Measurements from ENCODE around the gene CPSF3.
"Not testable (repeated sequence)": the region's sequence is repeated elsewhere in the genome, so short reads cannot be mapped to it uniquely, and the experiment has no call there.

The CPSF3 gene

DNA sequence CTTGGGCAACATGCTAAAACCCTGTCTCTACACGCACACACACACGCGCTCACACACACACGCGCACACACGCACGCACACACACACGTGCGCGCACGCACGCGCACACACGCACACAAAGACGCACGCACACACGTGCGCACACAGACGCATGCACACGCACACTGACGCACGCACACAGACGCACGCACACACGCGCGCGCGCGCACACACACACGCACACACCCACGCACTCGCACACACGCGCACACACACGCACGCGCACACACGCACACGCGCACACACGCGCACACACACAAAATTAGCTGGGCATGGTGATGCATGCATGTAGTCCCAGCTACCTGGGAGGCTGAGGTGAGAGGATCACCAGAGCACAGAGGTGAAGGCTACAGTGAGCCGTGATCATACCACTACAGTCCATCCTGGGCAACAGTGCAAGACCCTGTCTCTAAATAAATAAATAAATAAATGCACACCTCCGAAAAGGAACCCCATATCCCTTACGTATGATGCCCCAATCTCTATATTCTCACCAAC lies 42.8 kb downstream of the CPSF3 start:
- no peak for DNase-seq (ENCODE audit: low spot score)

DNA sequence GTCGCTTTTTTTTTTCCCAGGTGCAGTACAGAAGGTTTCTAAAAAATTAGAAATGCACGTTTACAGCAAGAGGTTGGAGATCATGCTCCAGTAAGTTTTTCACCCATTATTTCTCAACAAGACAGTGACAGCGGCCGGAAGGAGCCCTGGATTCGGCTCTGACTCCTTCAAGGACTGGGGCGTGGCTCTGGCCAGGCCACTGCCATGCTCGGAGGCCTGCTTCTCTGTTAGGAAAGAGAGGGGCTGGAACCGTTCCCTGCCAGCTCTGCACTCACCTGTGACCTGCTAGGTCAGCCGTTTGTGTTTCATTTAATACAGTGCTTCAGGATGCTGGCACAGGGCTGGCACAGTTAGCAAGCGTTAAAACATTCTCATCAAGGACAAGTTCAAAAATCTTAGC lies 44.2 kb downstream of the CPSF3 start:
- no peak for DNase-seq (ENCODE audit: low spot score)

DNA sequence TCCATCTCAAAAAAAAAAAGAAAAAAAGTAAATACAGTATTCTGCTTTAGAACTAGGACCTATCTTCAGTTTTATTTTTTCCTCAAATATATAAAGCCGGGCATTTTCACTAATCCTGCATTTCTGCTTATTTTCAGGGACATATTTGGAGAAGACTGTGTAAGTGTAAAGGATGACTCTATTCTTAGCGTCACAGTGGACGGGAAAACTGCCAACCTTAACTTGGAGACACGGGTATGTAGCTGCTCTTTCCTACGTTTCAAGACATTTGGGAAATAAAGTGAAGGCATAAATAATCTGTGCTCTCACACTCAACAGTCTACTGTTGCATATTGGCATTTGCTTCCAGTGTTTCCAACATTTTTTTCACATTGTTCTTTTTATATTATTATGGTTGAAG lies 47.8 kb downstream of the CPSF3 start:
- no peak for DNase-seq (ENCODE audit: low spot score)

DNA sequence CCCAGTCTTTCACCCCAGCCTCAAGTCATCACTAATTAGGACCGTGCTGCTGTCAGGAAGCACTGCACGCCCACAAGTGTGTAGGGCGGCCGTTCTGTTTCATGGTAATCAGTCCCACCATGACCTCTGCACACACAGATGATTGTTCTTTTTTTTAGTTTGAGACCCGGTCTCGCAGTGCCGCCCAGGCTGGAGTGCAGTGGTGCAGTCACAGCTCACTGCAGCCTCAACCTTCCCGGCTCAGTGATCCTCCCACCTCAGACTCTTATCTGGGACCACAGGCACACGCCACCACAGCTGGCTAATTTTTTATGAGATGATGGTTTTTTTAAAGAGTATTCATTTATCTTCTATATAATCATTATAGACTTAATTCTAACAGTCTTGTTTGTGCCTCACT lies 49.1 kb downstream of the CPSF3 start:
- no peak for DNase-seq (ENCODE audit: low spot score)

DNA sequence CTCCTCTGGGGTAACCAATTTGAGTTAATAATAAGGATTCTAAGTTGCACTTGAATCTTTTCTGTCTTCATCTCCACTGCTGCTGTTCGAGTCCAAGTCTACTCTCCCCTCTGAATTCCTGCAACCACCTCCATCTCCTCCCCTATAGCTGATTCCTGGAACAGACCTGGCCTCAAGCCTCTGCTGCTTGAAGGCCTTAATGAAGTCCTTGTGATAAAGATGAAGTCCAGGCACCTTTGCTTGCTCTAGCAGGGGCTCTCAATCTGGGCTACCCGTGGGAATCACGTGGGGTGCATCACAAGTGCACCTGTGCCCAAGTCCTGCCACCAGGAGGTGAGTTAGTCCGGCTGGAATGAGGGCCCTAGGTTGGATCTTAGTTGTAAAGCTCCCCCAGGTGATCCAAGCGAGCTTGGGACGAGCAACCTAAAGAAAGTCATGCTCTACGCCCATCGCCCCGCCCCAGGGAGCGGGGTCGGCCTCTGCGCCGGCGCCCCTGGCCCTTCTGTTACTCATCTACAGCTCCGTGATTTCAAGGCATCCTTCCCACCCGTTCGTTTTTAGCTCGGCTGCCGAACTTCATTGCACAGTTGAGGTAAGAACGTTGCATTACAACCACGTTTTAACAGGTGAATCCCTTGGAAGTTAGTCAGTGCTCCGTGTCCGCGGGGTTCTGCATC lies 50.0 kb downstream of the CPSF3 start:
- DNase-seq (ENCODE audit: low spot score): no peak

DNA sequence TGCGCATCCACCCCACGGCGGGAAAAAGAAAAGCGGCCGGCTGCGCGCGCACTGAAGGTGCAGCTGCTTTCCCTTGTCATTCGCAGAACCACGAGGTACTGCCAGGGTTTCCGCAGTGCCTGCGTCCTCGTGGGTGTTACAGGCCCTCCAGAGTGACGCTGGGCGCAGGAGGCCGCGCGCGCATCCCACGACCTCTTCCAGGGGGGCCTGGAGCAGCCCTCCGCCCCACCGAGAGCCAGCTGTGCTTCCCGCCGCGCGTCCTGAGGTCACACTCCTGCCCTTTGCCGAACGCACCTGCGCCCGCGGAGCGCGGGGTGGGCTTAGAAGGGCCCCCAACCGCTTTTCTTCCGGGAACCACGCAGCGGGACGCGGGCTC lies 50.5 kb downstream of the CPSF3 start:
- no peak for DNase-seq (ENCODE audit: low spot score)

DNA sequence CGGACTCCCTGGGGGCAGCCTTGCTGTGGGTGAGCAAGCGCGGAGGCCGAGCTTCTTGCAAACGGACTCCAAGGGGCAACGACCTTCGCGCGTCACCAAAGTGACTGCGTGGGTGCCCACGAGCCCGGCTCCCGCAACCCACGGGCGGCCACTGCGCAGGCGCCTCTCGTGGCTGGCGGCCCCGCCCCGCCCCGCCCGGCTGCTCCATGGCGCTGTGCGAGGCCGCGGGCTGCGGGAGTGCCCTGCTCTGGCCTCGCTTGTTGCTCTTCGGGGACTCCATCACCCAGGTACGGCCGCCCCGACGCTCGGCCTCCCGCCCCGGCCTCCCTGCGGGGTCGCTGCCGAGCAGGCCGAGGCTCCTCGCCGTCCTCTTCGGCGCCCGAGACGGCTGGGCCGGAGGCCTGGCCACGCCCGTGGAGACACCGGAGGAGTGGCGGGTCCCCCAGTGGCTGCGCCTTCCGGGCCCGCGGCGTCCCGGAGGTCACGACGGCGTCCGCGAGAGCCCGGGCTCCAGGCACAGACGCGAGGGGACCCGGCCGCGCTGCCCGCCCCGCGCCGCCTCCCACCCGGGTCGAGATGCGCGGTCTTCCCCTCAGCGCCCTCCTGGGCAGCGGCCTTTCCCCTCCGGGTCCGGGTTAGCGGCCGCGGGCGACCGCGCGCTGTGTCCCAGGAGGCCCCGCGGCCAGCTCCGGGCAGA lies 51.1 kb downstream of the CPSF3 start, which contains the start of gene IAH1:
Gene IAH1 (plus strand): TSS at position 191 of the 697 bp plus-strand sequence. CDS start 16 bp downstream, at position 207.
- peak; percentile 55 for DNase-seq (ENCODE audit: low spot score)

DNA sequence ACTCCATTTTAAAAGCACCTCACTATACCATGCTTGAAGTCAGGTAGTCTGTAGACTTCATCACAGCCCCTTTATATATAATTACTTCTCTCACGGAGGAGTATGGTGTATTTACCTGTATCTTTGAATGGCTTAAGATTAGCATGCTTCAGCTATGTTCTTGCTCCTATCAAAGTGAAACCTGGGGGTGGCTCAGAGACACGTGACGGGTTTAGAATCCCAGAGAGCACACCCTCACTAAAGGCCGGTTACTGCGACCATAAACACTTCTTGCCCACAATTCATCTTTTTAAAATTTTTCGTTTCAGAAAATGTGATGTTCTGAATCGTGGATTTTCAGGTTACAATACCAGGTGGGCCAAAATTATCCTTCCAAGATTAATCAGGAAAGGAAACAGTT lies 54.5 kb downstream of the CPSF3 start:
- DNase-seq (ENCODE audit: low spot score): no peak

DNA sequence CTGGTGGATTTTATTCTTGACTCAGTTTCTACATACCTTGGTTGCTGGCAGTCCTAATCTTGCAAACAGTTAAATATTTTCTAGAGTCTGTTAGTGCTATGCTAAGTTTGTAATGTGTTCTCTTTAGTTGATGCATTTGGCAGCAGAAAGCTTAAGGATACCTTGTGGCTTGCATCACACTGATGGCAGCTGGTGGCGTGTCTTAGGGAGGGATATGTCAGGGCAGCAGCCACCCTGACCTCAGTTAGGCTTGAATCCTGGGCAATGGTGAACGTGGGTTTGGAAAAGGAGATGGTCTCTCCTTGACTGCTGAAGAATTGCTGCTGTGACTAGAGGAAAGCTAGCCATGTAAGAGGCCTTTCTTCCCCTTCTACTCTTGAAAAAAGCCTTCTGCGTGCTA lies 55.1 kb downstream of the CPSF3 start:
- no peak for DNase-seq (ENCODE audit: low spot score)

DNA sequence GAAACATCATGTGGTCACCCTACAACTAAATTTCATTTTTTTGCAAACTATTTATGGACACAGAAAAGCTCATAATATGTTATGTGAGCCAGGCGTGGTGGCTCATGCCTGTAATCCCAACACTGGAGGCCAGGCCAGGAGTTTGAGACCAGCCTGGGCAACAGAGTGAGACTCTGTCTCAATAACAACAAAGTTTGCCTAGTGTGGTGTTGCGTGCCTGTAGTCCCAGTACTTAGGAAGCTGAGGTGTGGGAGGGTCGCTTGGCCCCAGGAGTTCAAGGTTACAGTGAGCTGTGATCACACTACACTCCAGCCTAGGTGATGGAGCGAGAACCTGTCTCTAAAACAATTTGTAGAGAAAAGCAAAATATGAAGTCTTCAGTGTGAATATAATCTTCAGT lies 56.7 kb downstream of the CPSF3 start:
- DNase-seq (ENCODE audit: low spot score): no peak

DNA sequence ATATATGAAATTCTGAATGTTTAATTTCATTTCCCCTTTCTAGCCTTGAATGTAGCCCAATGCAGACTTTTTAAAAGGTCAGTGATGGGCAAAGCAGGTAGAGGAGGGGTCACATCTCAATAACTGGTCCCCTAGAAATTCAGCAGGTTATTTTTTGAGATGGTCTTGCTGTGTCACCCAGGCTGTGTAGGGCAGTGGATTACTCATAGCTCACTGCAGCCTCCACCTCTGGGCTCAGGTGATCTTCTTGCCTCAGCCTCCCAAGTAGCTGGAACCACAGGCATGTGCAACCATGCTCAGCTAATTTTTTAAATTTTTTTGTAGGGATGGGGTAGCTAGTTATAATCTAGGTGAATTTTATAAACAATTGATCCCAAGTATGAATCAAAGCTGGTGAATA lies 59.7 kb downstream of the CPSF3 start:
- DNase-seq (ENCODE audit: low spot score): no peak

DNA sequence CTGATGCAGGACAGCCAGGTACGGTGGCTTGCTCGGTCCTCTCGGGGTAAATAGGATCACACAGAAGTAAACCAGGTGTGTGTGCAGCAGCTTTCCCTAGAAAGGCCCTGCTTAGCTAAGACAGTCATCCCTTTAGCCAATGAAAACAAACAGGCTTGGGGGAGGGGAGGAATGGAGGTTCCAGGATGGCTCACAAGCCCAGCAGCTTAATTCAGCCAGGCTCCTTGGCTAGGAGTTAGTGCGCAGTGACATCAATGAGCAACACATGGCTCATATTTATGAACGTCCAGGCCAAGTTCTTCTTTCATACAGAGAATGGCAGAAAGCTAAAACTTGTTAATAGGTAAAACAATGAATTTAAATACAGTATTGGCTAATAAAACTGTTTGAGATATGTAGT lies 61.1 kb downstream of the CPSF3 start:
- DNase-seq (ENCODE audit: low spot score): no peak

DNA sequence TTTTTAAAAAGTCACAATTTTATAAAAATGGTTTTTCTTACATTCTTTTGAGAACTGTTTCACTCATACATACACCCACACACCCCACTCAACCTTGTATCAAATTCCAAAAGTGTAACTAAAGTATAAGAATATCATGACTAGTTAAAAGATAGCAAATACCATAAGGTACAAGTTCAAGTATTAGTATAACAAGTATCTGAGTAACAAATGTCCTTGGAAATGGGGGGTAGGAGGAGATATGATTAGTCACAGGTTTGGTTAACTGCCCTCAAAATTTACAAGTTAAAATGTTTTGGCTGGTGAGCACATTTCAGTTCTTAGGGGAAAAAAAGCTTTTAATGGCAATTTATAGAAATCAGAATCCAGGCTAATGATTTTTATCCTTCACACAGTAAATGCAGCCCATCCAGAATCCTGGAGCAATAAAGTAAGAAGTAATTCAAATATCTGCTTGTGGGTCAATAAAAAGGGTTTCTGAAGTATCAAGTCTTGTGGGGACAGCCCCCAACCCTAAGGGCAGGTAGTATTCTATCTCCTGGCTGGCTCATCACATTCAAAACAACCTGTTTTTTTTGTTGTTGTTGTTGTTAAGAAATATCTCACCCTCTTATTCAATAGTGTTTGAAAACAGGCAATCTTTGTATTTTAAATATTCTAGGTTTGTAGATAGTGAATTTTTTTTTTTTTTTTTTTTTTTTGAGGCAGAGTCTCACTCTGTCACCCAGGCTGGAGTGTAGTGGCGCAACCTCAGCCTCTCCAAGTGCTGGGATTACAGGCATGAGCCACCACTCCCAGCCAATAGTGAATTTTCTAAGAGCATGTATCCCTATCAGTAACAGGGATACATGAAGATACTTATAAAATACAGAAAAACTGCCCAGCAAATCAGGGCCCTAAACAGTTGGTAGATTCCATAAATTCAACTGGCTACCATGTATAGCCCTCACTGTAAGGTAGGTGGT lies 65.4 kb downstream of the CPSF3 start:
- no peak for DNase-seq (ENCODE audit: low spot score)

DNA sequence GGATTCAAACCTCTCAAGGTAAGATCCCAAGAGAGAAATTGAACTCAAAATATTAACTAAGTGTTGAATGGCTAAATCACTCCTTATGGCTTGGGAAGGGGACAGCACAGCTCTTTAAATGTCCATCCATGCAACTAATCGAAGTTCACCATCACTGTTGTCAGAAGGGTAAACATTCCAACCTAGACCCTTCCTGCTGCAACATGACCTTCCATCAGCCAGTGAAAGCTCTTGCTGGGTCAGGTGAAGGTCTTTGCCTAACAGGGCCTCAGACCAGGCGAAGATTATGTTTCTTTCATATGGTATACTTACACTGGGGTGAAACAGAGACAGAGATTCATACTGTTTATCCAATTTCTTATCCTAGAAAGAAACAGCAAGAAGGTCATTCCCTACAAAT lies 67.3 kb downstream of the CPSF3 start:
- DNase-seq (ENCODE audit: low spot score): no peak

DNA sequence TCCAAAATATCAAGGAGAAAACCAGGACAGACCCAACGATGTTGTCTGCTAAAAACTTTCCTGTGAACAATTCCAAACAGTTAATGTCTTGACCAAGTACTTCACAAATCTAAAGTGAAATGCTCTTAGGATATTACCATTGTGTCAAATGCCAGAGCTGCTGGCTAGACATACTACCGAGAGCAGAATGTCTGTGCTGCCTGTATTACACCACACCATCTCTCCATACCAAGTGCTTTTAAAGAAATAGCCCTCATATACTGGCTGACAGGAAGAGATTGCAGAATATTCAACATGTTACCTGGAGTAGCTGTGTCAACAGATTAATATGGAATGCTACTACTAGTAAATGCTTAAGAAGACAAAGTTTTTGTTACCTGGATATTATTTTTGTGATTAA lies 69.5 kb downstream of the CPSF3 start:
- DNase-seq (ENCODE audit: low spot score): no peak

DNA sequence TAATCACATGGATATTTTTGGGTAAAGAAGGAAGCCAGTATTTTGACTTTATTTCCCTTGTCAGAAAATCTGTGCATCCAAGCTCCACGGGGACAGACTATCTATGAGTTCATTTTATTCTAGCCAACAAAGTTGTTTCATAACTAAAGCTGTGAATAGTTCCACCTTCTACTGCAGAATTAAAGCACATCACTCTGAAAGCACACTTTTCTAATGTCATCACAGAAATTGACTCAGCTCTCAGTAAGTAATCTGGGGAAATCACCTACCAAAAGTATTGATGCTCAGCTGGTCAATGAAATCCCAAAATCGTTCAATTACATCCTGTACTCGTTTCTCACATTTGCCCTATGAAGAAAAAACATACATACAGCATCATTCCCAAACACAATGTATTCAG lies 70.0 kb downstream of the CPSF3 start:
- DNase-seq (ENCODE audit: low spot score): no peak

DNA sequence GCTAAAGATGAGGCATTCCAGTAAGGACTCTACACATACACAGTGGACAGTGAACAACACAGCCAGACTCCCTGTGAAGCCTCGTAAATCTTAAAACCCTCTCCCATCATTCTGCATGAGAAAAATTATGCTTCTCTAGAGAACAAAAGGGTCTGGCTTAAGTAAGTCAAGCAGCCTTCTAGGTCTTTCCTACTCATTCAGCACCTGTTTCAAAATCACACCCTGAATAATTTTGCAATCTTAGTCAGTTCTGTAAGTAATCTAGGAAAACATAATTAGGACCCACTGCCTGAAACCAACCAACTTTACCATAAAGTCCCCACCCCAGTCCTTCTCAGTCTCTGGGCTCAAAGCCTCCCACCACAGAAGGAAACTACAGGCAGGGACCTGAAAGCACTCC lies 70.6 kb downstream of the CPSF3 start:
- DNase-seq (ENCODE audit: low spot score): no peak

DNA sequence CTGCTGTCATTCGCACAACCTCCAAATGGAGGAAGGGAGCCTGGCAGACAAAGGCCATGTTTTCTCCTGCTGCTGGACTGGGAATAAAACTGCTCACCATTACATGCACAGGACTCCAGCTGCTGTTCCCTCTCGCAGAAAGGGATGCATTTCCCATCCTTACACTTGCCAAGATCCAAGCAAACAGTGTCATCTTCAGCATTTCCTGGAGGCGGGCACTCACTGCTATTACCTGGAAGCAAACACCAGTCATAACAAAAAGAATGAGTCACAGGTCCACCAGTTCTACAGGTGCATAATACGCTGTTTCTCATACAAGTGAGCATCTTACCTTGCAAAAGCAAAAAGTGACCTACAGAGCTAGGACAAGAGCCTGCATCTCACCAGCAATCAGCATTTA lies 73.6 kb downstream of the CPSF3 start:
- DNase-seq (ENCODE audit: low spot score): no peak

DNA sequence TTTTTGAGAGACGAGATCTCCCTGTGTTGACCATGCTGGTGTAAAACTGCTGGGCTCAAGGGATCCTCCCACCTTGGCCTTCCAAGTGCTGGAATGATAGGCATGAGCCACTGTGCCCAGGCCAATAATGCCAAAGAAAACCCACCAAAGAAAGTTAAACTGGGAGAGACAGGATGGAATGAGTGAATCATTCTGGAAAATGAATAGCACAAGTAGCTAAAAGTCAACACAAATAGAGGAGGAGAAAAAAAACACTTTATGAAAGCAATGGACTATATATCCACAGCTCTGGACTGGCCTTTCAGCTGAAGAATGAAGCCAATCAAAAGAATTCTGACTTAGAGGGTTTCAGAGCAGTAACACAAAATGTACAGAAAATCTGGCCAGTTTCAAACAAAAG lies 74.8 kb downstream of the CPSF3 start:
- DNase-seq (ENCODE audit: low spot score): no peak

DNA sequence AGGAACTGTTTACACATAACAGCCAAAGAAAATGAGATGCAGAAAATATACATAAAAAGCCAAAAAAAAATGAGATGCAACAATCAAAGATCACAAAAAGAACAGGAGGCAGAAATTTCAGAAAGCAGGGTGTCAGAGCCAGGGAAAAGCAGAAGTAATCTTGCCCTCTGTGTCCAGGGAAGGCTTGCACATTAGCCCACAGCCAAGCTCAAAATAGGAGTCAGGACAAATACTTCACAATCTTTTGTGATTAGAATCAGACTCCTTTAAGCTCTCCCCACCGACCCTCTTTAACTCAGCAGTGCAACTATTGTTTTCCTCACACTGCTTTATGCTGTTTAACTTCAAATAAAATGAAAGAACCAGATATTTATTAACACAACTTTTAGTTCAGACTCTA lies 85.5 kb downstream of the CPSF3 start:
- DNase-seq (ENCODE audit: low spot score): no peak

DNA sequence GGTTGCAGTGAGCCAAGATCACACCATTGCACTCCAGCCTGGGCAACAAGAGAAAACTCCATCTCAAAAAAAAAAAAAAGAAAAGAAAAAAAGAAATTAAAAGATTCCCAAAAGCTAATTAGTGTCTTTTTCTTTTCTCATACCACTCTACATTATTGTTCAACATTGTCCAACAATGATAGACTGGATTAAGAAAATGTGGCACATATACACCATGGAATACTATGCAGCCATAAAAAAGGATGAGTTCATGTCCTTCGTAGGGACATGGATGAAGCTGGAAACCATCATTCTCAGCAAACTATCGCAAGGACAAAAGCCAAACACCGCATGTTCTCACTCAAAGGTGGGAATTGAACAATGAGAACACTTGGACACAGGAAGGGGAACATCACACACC lies 90.5 kb downstream of the CPSF3 start:
- not testable (repeated sequence) for DNase-seq (ENCODE audit: low spot score)

DNA sequence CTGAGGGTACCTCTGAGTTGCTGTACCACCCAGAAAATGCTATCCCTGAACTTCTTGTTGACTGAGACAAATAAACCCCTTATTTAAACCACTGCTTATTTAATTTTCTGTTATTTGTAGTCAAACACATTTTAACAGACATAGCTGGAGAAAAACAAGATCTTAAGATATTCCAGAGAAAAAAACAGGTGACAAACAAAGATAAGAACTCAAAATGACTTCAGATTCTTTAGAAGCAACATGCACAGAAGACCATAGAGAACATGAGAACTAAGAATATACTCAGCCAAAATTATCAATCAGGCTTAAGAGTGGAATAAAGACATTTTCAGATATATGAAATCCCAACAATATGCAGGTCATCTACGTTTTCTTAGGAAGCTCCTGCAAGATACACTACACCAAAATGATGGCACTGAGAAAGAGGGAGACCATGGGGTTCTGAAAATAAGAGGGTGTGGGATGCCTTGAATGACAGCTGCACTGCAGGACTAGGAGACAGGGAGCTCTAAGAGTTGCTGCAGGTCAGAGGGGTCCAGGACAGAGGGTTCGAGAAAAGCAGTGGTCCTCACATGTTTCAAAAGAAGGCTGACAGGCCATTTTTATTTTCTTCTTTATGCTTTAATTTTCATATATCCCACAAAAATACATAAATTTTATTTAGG lies 93.8 kb downstream of the CPSF3 start:
- DNase-seq (ENCODE audit: low spot score): no peak
